Natural killer cell (primary cell): ENCODE data around the gene CASP10. TPM values are rescaled to one million over a fixed set of nuclear protein-coding genes. Genes with fewer than 3 reads are reported as not detected.

ENCODE experiments used
- ATAC-seq, 3 donors: fragments of 150-1000 bp in 2 of 3; fragments of 200-7000 bp in 1 of 3; cut with Tn5 transposase; 1 replicate in 1 of 3; 2 replicates in 2 of 3; pipeline ENCODE4 v1.10.0; 2021; ENCODE audit warnings: mild to moderate bottlenecking in 2 of 3, moderate library complexity in 2 of 3
- DNase-seq, 2 donors: peaks; one replicate each; pipeline versions ENCODE4 v3.0.0 to v3.0.0-alpha.2; 2013 to 2021; ENCODE audit warnings: mixed read lengths in 1 of 2
- H3K27ac ChIP-seq: one replicate; pipeline ENCODE4 v1.5.1; 2013; ENCODE audit warnings: mild to moderate bottlenecking, low read length
- H3K27me3 ChIP-seq: one replicate; pipeline ENCODE4 v1.6.1; 2013; ENCODE audit warnings: low read length; ENCODE audit not compliant: control insufficient read depth, insufficient read depth
- H3K36me3 ChIP-seq: one replicate; pipeline ENCODE4 v1.6.1; 2013; ENCODE audit warnings: low read length; ENCODE audit not compliant: control insufficient read depth, insufficient read depth
- H3K4me1 ChIP-seq: one replicate; pipeline ENCODE4 v1.6.1; 2013; ENCODE audit warnings: low read length; ENCODE audit not compliant: control insufficient read depth, insufficient read depth
- H3K4me3 ChIP-seq: one replicate; pipeline ENCODE4 v1.5.1; 2013; ENCODE audit warnings: low read length
- H3K9me3 ChIP-seq: one replicate; pipeline ENCODE4 v1.6.1; 2013; ENCODE audit warnings: low read length; ENCODE audit not compliant: control insufficient read depth, insufficient read depth
- H3K27ac Mint-ChIP-seq, 2 donors: one replicate each; pipeline ENCODE4 v1.8.0; 2022; ENCODE audit warnings: mild to moderate bottlenecking in 2 of 2, mixed read lengths in 2 of 2, moderate library complexity in 1 of 2
- H3K27me3 Mint-ChIP-seq, 2 donors: one replicate each; pipeline ENCODE4 v1.8.0; 2022; ENCODE audit warnings: low read depth in 2 of 2, mixed read lengths in 2 of 2
- H3K36me3 Mint-ChIP-seq: one replicate; pipeline ENCODE4 v1.8.0; 2022; ENCODE audit warnings: mixed read lengths
- H3K4me1 Mint-ChIP-seq, 2 donors: one replicate each; pipeline ENCODE4 v1.8.0; 2022; ENCODE audit warnings: mixed read lengths in 2 of 2
- H3K4me3 Mint-ChIP-seq: one replicate; pipeline ENCODE4 v1.8.0; 2022; ENCODE audit warnings: mild to moderate bottlenecking, moderate library complexity, mixed read lengths
- H3K9me3 Mint-ChIP-seq, 2 donors: one replicate each; pipeline ENCODE4 v1.8.0; 2022; ENCODE audit warnings: mixed read lengths in 2 of 2
- CTCF ChIP-seq: fragments of 200-600 bp; IDR thresholded peaks from one replicate; pipeline ENCODE4 v1.8.0; 2022; ENCODE audit warnings: antibody characterized with exemption
- WGBS: methylation state at CpG from one replicate; pipeline ENCODE4 v1.1.7; 2013; ENCODE audit warnings: missing lambda C conversion rate; ENCODE audit not compliant: insufficient coverage; 5-methylcytosine and 5-hydroxymethylcytosine counted together
- intact Hi-C: fragments of 100-400 bp; cut with micrococcal nuclease; formaldehyde crosslinking; loops from one replicate; pipeline ENCODE4 v1.14.2; 2022
- total RNA-seq, 4 donors: library from RNA; stranded (reverse); fragments of 120-200 nt in 1 of 4; gene quantifications; one replicate each; pipeline versions ENCODE4 v1.2.3 to v1.2.4, GENCODE V29; 2013 to 2022

Gene CASP10
- total RNA-seq, 3 donors from 2014 or later (not counting 1 experiment from before 2014, with no cell fraction given): 67.4 to 101 (median 75.3) TPM

GRCh38 chr2:201248288-201248844 is 65.4 kb downstream of the CASP10 start:
- no peak overlapping the region for H3K4me3 ChIP-seq
- Mint-ChIP-seq H3K27ac (peak overlapping the region in 1 of 2 donors; percentile 0), H3K4me1 (peaks cover 31 to 44% of the 10 kb centered on the region in 2 donors), H3K36me3 (no peaks in the 10 kb centered on the region), H3K9me3 (no peaks in the 10 kb centered on the region), H3K27me3 (no peaks in the 10 kb centered on the region), H3K4me3 (no peak overlapping the region)
- DNase-seq (peak in 1 of 2 donors; percentile 4), ATAC-seq (no peak)
- peaks cover 3% of the 10 kb centered on the region for H3K36me3 ChIP-seq
- H3K27ac ChIP-seq: no peak overlapping the region
- peaks cover 13% of the 10 kb centered on the region for H3K4me1 ChIP-seq
- H3K27me3 ChIP-seq: no peaks in the 10 kb centered on the region
- intact Hi-C loops: no loop called here
- no peaks in the 10 kb centered on the region for H3K9me3 ChIP-seq
- 92% methylated on average over 6 of the region's 6 CpGs for WGBS
- no peak for TF ChIP-seq CTCF

GRCh38 chr2:201249889-201250288 is 66.9 kb downstream of the CASP10 start:
- intact Hi-C loops: no loop called here
- H3K4me3 Mint-ChIP-seq: no peak overlapping the region
- no peak for ATAC-seq

GRCh38 chr2:201250741-201251140 is 67.8 kb downstream of the CASP10 start:
- ATAC-seq: no peak
- TF ChIP-seq CTCF: no peak
- no peaks in the 10 kb centered on the region for H3K27me3 ChIP-seq
- H3K4me1 ChIP-seq: peaks cover 34% of the 10 kb centered on the region
- H3K27ac ChIP-seq: no peak overlapping the region
- DNase-seq: no peak
- intact Hi-C loops: no loop called here
- whole genome bisulfite sequencing: 82% methylated on average over 3 of the region's 4 CpGs
- no peaks in the 10 kb centered on the region for H3K9me3 Mint-ChIP-seq
- no peak overlapping the region for H3K4me3 Mint-ChIP-seq
- H3K36me3 Mint-ChIP-seq: no peaks in the 10 kb centered on the region
- no peaks in the 10 kb centered on the region for H3K9me3 ChIP-seq
- no peaks in the 10 kb centered on the region for H3K36me3 ChIP-seq
- no peaks in the 10 kb centered on the region for H3K27me3 Mint-ChIP-seq
- peaks cover 42 to 58% of the 10 kb centered on the region in 2 donors for H3K4me1 Mint-ChIP-seq
- peak overlapping the region in 1 of 2 donors; percentile 9 for H3K27ac Mint-ChIP-seq
- H3K4me3 ChIP-seq: no peak overlapping the region

More at GRCh38 chr2:201249889-201250288, 66.9 kb downstream of the CASP10 start:
- no peak for TF ChIP-seq CTCF
- no peaks in the 10 kb centered on the region for H3K27me3 Mint-ChIP-seq
- no peaks in the 10 kb centered on the region for H3K9me3 Mint-ChIP-seq
- H3K4me1 ChIP-seq: peaks cover 28% of the 10 kb centered on the region
- no peaks in the 10 kb centered on the region for H3K36me3 ChIP-seq
- H3K36me3 Mint-ChIP-seq: no peaks in the 10 kb centered on the region
- WGBS: 93% methylated on average over 2 of the region's 2 CpGs
- H3K9me3 ChIP-seq: no peaks in the 10 kb centered on the region
- H3K4me1 Mint-ChIP-seq: peaks cover 42 to 54% of the 10 kb centered on the region in 2 donors
- H3K27ac ChIP-seq: no peak overlapping the region
- no peaks in the 10 kb centered on the region for H3K27me3 ChIP-seq
- no peak overlapping the region for H3K4me3 ChIP-seq
- H3K27ac Mint-ChIP-seq: peak overlapping the region; percentile 9 to 56
- DNase-seq: no peak
